GM19463 (cell line): ENCODE results near the gene SP7.
"Not testable (repeated sequence)": the region's sequence is repeated elsewhere in the genome, so short reads cannot be mapped to it uniquely, and the experiment has no call there.

Experiments used
- ATAC-seq: cut with Tn5 transposase; IDR thresholded peaks from one replicate; pipeline ENCODE4 v1.9.1; 2021; ENCODE audit warnings: mild to moderate bottlenecking, moderate library complexity; ENCODE audit not compliant: unreplicated experiment

Gene SP7

GRCh38 chr12:53347905-53348304 lies 11.8 kb upstream of the SP7 start:
- ATAC-seq, result no peak

GRCh38 chr12:53346491-53346890 lies 10.3 kb upstream of the SP7 start:
- no peak for ATAC-seq

GRCh38 chr12:53345486-53346188 lies 9.5 kb upstream of the SP7 start:
- ATAC-seq, result no peak

GRCh38 chr12:53344824-53345485 lies 8.8 kb upstream of the SP7 start:
- peak; percentile 63 for ATAC-seq

DNA sequence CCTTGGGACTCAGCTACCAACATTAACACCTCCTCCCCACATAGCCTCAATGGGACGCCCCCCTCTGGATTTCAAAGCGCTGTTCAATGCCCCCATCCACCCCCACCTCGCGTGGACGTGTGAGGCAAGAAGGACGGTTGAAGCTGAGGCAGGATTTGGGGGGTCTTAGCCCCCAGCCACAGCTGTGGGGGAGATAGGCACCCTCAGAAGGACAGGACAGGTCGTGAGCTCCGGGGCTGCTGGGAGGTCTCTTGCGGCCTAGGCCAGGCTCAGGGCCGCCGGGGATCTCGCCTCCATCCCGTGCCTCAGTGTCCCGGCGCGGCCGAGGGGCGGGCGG lies 8.3 kb upstream of the SP7 start:
- ATAC-seq, result no peak

DNA sequence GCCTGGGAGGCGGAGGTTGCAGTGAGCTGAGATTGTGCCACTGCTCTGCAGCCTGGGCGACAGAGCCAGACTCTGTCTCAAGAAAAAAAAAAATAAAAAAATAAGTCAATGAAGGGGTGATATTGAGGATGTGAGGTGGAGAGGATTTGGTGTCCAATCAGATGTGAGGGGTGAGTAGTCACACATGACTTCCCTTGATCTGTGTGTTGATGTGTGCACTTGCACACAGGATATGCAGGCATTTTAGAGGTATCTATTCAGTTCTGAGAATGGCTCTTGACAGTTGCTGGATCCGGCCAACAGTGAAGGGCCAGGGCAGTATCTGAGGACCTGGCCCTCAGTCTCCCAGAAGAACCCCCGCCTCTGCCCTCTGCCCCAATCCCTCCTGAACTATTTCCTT lies 7.8 kb upstream of the SP7 start:
- no peak for ATAC-seq

DNA sequence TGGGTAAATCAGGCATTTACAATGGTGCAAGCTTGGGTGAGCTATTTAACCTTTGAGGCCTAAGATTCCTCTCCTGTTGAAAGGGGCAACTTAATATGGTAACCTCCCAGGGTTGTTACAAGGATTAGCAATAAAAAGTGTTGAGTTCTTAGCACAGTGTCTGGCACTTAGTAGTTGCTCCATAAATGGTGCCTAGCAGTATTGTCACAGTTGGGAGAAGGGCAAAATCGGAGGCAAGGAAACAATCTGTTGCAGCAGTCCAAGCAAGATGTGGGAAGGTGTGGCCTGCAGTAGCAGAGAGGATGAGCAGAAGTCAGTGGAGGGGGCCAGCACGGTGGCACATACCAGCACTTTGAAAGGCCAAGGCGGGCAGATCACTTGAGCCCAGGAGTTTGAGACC lies 7.3 kb upstream of the SP7 start:
- no peak for ATAC-seq

DNA sequence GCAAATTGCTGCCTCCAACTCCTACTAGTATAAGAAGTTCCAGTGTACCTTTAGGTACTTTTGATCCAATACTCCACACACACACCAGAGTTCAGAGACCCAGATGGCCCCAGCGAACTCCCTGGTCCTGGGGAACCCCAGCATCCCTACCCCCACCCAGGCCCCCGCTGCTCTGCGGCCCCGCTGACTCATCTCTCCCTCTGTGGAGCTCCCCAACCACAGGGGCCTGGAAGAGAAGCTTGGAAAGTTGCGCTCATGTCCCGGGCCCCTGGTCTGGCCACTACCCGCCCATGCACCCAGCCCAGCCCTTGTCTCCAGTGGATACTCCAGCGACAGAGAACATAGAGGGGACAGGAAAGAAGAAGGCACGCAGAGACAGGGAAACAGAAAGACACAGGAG lies 4.2 kb upstream of the SP7 start:
- no peak for ATAC-seq

DNA sequence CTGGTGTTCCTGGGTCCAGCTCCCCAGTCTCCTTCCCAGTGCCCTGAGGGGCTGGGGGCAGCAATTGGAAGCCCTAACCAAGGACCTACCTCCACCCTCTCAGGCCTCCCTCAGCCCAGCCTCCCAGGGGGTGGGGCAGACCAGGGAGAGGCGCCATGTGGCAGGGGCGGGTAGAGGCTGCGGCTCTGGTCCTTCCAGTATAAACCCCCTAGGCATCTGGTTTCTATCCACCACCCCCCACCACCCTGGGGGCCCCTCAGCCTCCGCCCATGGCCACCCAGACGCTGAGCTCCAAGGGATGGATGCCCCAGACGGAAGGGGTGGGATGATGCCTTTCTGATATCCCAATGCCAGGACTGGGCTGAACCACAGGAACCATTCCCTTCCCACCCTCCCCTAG lies 2.8 kb upstream of the SP7 start:
- ATAC-seq, result no peak

- ATAC-seq, result no peak
Observed at GRCh38 chr12:53338017-53338416, 1.9 kb upstream of the SP7 start.

GRCh38 chr12:53334822-53335221 lies 1.3 kb downstream of the SP7 start:
- ATAC-seq, result no peak

GRCh38 chr12:53333845-53334244 lies 2.3 kb downstream of the SP7 start:
- ATAC-seq, result no peak

DNA sequence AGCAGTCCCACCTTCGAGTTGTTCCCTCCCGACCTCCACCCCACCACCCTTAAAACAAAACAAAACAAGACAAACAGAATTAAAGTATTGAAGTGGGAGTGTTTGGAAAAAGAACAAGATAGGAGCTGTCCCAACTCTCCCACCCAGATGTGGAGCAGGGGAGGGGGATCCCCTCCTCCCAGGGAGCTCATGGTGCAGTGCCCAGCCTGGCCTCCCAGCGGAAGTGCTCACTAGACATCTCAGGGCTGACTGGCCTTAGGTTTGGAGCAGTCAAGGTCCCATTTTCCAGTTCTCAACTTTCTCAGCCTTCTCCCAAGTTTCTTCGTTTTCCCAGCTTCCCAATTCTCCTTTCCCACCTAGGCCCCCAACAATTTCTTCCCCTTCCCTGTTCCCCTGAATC lies 2.9 kb downstream of the SP7 start:
- no peak for ATAC-seq

- ATAC-seq, result no peak
Observed at GRCh38 chr12:53332744-53333143, 3.4 kb downstream of the SP7 start.

- not testable (repeated sequence) for ATAC-seq
Observed at GRCh38 chr12:53332339-53332738, 3.8 kb downstream of the SP7 start.

GRCh38 chr12:53330671-53331070 lies 5.5 kb downstream of the SP7 start:
- ATAC-seq, result no peak

DNA sequence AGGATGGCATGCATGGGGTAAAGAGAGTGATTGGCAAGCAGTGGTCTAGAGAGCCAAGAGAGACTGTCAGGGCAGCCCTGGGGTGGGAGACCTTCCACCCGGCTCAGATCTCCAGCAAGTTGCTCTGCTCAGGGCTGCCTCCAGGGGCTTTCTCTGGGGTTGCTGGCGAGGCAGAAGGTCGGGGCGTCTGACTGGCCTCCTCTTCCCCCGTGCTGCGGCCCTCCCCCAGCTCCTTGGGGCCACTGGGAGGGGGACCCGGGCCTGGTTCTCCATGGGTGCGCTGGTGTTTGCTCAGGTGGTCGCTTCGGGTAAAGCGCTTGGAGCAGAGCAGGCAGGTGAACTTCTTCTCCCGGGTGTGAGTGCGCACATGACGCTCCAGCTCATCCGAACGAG lies 8.1 kb downstream of the SP7 start:
- ATAC-seq, result no peak

DNA sequence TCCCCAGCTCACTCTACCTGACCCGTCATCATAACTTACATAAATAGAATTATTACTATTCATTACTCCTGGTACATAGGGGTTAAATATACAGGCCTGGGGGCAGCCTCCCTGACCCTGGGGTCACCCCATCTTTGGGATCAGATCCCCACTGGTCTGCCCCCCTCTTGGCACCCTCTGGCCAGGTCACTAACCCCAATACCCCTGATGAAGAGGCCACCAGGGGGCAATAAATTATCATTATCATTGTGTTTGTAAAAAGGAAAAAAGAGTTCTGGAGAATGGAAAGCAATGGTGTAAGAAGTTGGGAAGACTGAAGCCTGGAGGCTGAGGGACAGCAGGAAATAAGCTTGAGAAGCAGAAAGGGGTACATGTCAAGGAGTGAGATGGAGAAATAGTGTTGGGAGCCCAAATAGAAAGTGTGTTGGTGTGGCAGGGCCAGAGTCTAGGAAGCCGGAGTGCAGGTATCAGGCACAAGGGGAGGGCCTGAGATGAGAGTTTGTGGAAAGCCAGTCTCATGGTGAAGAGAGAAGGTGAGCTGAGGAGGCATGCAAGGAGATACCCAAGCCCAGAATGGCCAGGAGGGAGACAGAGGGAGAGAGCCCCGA lies 8.6 kb downstream of the SP7 start:
- no peak for ATAC-seq

DNA sequence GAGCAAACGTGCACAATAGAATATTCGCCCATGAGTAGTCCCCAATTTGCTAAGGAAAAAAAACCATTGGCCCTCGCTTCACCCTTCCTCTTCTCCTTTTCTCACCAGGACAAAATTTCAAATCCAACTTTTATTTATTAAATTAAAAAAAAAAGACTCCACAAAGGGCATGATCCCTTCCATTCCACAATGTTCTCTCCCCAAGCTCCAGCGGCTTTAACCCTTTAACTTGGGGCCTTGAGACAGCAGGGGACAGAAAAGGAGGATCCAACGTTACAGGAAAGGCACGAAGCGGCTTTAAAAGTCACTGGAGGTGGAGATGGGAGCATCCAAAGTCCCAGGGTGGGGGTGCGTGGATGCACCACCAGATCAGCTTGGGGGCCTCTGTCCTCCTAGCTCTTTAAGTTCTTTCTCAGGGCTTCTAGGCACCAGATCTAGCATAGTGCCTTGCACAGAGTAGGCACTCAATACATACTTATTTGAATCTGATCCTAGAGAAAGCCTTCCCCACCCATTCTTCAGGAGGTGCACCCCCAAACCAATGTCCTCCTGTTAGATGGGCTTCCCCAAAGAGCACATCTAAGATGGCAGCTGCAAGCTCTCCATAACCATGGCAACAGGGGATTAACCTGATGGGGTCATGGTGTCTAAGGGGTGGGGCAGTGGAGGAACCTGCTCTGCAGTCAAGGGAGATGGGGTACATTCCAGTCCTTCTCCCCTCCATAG lies 9.5 kb downstream of the SP7 start:
- ATAC-seq, result no peak

GRCh38 chr12:53325511-53326061 lies 10.6 kb downstream of the SP7 start:
- ATAC-seq, result no peak

- ATAC-seq, result peak; percentile 59
Observed at GRCh38 chr12:53324779-53325510, 11.2 kb downstream of the SP7 start.
